A673 (cell line): ENCODE results near the gene RNF113B.

Experiments
- CTCF ChIP-seq: fragments of 300-800, 200-600 bp; sonication (generic); conservative IDR thresholded peaks from 2 replicates; pipeline ENCODE4 v1.5.1; 2017; ENCODE audit warnings: low read depth, mild to moderate bottlenecking, antibody characterized with exemption, low read length, moderate library complexity, mixed read lengths
- EZH2 ChIP-seq: fragments of 200-600 bp; sonication (generic); IDR thresholded peaks from 2 replicates; pipeline ENCODE4 v1.6.1; 2017; ENCODE audit warnings: borderline replicate concordance, low read depth, mild to moderate bottlenecking, mixed read lengths, antibody characterized with exemption, low read length; ENCODE audit not compliant: poor library complexity, severe bottlenecking

GRCh38 chr13:98182589-98182988 is 5.5 kb upstream of the RNF113B start:
- no peak for TF ChIP-seq CTCF
- no peak for TF ChIP-seq EZH2
